Measurements from ENCODE around the gene CLCN5.
"Not testable (repeated sequence)": the region's sequence is repeated elsewhere in the genome, so short reads cannot be mapped to it uniquely, and the experiment has no call there.

The CLCN5 gene

DNA sequence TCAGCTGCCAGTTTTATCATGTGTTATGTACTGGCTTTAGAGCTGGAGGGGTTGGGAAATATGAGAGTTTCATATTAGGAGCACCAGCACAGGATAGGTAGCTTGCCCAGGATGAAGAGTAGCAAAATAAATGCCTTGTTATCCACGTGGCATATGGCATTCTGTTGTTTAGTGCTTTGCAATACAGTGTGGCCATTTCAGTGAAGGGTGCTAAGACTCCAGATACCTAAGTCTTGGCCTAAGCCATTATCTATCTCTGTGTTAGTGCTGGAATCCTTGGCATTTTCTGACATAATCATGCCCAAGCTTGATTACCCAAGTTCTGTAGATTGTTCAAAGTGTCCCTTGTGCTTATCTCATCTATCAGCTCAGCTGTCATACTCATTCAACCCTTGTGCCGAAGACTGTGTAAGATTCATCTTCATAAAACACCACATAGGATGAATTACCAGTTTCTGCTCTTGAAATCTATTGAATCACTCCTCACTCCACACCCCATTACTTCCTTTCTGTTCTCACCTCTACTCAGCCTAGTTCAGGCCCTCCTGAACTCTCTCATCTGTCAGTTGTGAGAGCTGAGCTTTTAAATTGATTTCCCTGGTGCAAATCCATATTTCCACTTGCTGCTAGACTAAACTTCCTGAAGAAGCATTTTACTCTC, 73.5 kb downstream of the CLCN5 start:
- no peak for DNase-seq (ENCODE audit: low spot score)

GRCh38 chrX:49996474-49996873, 74.1 kb downstream of the CLCN5 start:
- no peak for DNase-seq (ENCODE audit: low spot score)

- DNase-seq (ENCODE audit: low spot score), result no peak
Measured at GRCh38 chrX:49999087-49999486, 76.7 kb downstream of the CLCN5 start.

DNA sequence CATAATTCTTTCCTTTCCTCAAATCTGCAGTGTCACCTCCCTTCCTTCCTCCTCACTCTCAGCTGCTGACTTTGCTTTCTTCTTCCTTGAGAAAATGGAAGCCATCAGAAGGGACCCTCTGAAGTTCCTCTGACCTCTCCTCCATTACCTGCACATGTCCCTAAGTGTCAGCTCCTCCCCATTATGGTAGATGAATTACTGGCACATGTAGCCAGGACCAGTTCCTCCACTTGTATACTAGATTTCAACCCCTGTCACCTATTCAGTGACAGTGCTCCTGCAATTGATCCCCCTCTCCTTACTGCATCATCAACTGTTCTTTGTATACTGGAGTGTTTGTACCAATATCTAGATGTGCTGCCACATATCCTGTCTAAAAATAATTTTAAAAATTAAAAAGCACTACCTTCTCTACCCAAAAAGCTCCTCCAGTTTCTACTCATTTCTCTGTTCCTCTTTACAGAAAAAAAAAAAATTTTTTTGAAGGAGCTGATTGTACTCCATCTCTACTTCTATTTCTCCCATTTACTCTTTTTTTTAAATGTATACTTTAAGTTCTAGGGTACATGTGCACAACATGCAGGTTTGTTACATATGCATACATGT, 78.6 kb downstream of the CLCN5 start:
- no peak for DNase-seq (ENCODE audit: low spot score)

- no peak for DNase-seq (ENCODE audit: low spot score)
Measured at GRCh38 chrX:50002067-50002714, 79.8 kb downstream of the CLCN5 start.

DNA sequence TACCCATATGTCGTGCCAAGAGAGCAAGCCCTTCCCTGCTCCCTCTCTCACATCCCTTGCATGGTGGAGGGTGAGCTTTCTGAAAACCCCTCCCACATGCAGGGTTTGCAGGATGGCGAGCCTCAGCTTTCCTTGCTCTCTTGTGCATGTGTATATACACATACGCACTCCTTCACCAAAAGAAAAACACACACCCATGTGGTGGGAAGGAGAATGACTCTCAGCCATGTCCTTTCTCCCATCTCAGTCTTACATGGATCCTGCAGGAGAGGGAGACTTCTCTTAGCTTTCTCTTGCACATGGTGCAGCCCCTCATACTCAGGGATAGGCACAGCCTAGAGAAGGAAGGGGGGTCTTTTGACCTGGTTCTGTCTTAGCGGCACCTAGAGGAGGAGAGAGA, 81.1 kb downstream of the CLCN5 start:
- DNase-seq (ENCODE audit: low spot score), result no peak

GRCh38 chrX:50003927-50004326, 81.5 kb downstream of the CLCN5 start:
- DNase-seq (ENCODE audit: low spot score), result no peak

GRCh38 chrX:50025591-50025990, 103.2 kb downstream of the CLCN5 start:
- DNase-seq (ENCODE audit: low spot score), result not testable (repeated sequence)

GRCh38 chrX:50035126-50035525, 112.7 kb downstream of the CLCN5 start:
- DNase-seq (ENCODE audit: low spot score), result no peak

- no peak for DNase-seq (ENCODE audit: low spot score)
Measured at GRCh38 chrX:50036426-50036825, 114.0 kb downstream of the CLCN5 start.

DNA sequence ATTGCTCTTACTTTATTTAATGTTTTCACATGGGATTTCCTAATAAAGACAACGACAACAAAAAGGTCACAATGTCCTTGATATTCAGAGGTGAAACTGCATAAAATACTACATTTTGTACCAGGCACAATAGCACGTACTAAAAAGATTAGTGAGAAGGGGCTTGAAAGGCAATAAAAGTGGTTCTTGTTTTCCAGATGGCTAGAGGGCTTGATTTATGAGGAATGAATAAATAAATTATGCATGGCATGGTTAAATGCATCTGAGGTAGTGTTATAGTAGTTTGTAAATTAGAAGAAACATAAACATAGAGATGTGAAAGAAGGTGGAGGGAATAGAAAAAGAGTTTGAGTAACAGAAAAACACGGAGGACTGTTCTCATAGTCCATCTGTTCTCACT, 123.4 kb downstream of the CLCN5 start:
- no peak for DNase-seq (ENCODE audit: low spot score)

DNA sequence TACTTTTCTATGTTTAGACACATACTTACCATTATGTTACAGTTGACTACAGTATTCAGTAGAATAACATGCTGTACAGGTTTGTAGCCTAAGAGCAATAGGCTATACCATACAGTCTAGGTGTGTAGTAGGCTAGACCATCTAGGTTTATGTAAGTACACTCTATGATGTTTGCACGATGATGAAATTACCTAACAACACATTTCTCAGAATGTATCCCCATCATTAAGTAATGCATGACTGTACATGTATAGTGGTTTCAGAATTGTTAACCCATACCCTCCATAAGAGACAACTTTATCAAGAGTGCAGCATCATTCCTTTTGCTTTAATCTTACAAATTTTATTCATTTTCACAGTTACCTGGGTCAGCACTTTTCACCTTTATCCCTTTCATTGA, 126.8 kb downstream of the CLCN5 start:
- no peak for DNase-seq (ENCODE audit: low spot score)

DNA sequence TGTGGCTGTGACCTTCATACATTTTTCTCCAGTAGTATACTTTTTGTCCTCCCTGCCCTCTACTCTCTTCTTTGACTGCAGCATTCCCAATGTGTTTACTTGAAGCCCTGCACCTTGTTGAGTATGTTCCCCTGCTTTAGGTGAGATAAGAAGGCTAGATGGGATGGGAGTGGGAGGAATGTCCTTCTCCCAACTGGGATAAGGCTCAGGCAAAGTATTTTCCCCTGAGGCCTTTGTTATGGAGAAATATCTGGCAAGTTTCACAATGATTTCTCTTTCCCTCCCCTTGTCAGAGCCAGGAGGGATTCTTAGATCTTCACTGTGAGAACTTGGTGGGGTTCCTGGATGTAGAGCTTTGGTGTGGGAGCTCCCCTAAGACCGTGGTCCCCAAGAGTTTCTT, 131.8 kb downstream of the CLCN5 start:
- DNase-seq (ENCODE audit: low spot score), result no peak

DNA sequence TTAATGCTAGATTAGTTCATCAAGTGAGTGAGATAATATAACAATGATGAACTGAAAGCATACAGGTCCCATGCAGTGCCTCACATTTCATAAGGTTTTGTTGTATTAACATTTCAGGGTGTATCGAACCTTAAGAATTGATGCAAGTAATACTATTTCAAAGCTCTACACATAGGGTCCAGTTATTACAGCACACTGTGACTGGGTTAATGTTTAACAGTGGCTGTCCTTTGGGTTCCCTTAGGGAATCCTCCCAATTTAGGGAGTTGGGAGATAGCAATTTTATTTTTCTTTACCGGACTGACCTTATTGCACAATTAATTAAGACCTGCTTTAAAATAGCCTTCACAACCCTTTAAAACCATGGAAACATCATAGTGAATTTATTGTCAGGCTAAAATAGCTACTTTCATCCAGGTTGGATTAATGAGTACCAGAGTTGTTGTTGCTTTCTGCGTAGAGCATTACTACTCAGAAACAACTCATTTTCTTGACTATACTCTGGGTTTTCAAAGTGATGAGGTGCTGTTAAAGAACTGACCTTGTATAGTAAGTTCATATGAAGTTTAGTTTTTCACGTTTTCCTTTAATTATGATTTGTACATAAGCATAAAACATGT, 144.0 kb downstream of the CLCN5 start:
- DNase-seq (ENCODE audit: low spot score), result no peak

- DNase-seq (ENCODE audit: low spot score), result no peak
Measured at GRCh38 chrX:50067435-50068284, 145.3 kb downstream of the CLCN5 start.

GRCh38 chrX:50068285-50068563, 145.8 kb downstream of the CLCN5 start:
- no peak for DNase-seq (ENCODE audit: low spot score)

- DNase-seq (ENCODE audit: low spot score), result no peak
Measured at GRCh38 chrX:50068893-50069292, 146.5 kb downstream of the CLCN5 start.

DNA sequence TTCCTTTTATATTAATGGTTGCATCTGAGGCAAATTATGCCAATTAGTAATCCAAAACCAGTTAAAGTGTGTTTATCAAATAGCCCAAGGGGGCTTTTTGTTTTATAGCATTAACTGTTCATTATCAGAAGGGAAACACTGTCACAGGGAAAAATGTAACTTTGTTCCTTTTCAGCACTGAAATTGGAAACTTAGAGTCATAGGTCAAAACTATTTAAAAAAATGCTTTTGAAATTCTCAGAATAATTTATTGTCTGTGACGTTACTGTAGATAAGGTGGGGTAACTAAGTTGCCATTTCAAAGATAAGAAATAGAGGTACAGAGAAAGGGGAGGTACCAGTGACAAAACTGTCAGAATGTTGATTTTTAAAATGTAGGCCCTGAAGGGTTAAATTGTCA, 149.1 kb downstream of the CLCN5 start:
- no peak for DNase-seq (ENCODE audit: low spot score)

DNA sequence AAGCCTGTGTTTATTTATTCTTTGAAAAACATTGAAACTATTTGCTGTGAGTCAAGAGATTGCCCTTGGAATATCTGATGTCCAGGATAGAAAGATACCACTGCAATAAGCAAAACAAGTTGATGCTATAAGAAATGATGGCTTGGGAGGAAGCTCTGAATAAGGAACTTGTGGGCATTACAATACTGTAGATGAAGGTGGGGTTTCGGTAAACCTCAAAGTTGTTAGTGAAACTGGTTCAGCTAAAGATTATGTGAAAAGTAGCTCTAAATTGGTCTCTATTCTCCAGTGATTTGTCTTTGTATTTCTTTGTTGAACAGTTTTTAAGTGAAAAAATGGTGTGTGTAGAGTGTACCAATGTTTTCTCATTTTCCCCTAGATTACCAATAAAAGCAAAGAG, 149.7 kb downstream of the CLCN5 start:
- no peak for DNase-seq (ENCODE audit: low spot score)

DNA sequence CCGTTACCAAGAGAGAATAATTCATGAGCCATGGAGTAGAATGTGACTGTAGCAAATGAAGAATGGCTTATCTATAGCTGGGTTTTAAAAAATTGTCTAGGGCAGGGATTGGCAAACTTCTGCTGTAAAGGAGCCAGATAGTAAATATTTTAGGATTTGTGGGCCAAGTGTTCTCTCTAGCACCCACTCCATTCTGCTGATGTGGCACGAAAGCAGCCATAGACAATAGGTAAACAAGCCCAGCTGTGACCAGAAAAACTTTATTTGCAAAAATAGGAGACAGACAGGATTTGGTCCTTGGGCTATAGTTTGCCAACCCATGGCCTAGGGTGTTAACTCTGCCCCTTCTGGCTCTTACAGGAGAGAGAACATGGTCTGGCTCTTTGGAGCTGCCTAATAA, 151.2 kb downstream of the CLCN5 start:
- DNase-seq (ENCODE audit: low spot score), result no peak

DNA sequence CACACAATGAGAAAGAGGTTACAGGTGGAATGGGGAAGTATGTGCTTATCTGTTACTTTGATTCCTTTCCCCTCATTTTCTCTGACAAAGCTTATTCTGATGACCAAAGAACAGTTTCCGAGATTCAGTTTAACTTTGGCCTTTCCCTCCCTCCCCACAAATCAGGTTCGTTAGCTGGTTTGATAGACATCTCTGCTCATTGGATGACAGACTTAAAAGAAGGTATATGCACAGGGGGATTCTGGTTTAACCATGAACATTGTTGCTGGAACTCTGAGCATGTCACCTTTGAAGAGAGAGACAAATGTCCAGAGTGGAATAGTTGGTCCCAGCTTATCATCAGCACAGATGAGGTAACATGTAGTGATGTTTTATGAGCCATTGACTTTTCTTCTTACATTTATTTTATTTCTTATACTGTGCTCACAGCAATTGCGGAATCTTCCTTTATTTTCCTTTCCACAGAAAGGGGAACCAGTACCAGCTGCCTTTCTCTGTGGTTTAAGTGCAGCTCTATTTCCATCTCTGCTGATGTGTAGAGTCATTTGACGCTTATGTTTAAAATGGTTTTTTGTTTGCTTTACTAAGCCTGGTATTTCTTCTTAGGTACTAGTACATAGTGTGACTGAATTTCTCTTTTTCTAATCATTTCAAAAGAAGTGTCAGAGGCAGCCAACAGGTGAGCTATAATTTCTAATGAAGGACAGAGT, 153.4 kb downstream of the CLCN5 start:
- DNase-seq (ENCODE audit: low spot score), result no peak
